Endothelial cell of umbilical vein (primary cell): ENCODE measurements around the gene ODAD4. TPM values are rescaled to one million over a fixed set of nuclear protein-coding genes. Genes with fewer than 3 reads are reported as not detected.
A peak's percentile ranks its signal among the peaks of the same experiment; 100 is the strongest.

ENCODE experiments used
- BruUV-seq: library from RNA; stranded (reverse); fragments of 400-500 nt; replicated peaks from 2 replicates; lab custom pipeline; 2021; lab: Mats Ljungman, UMichigan
- CTCF ChIA-PET: fragments of 300-600, 350-600 bp; sonication (Branson Sonifier 250); formaldehyde crosslinking; loops from one replicate; lab custom pipeline; 2021; ENCODE audit warnings: antibody characterized with exemption, inconsistent platforms; lab: Charles Lee
- POLR2A ChIA-PET: fragments of 300-600, 350-600 bp; sonication (Branson Sonifier 250); formaldehyde crosslinking; loops from one replicate; lab custom pipeline; 2021; ENCODE audit warnings: antibody characterized with exemption, inconsistent platforms; lab: Charles Lee
- DNase-seq: peaks from one replicate; pipeline ENCODE4 v3.0.0-alpha.2; 2011; ENCODE audit warnings: low read depth, low spot score
- FAIRE-seq: peaks from 2 replicates; lab custom pipeline; 2011; peaks lifted over from hg19 to GRCh38; lab: Jason Lieb, UNC
- H2AFZ ChIP-seq: 2 replicates; pipeline ENCODE4 v1.6.0; 2012; ENCODE audit warnings: low read depth, low read length, control low read depth, inconsistent platforms
- H3K27ac ChIP-seq: 2 replicates; pipeline ENCODE4 v1.5.1; 2011; ENCODE audit warnings: low read depth, mild to moderate bottlenecking, control low read depth, low read length, moderate library complexity; ENCODE audit not compliant: insufficient read depth
- H3K27me3 ChIP-seq, 2 experiments: 2 replicates each; pipeline versions ENCODE4 v1.6.0 to v1.6.1; 2011; ENCODE audit warnings: low read length in 2 of 2, mixed read lengths in 1 of 2; ENCODE audit not compliant: control insufficient read depth in 2 of 2, insufficient read depth in 2 of 2
- H3K36me3 ChIP-seq, 2 experiments: 2 replicates in 1 of 2; 3 replicates in 1 of 2; pipeline ENCODE4 v1.5.1; 2011; ENCODE audit warnings: low read length in 2 of 2, mild to moderate bottlenecking in 1 of 2, moderate library complexity in 1 of 2; ENCODE audit not compliant: control insufficient read depth in 2 of 2, insufficient read depth in 2 of 2; ENCODE audit errors: extremely low read depth in 1 of 2
- H3K4me1 ChIP-seq: 3 replicates; pipeline ENCODE4 v1.5.1; 2011; ENCODE audit warnings: mild to moderate bottlenecking, low read length; ENCODE audit not compliant: control insufficient read depth, insufficient read depth; ENCODE audit errors: extremely low read depth
- H3K4me2 ChIP-seq: 2 replicates; pipeline ENCODE4 v1.6.1; 2011; ENCODE audit warnings: low read length, control low read depth, mixed read lengths; ENCODE audit not compliant: insufficient read depth
- H3K4me3 ChIP-seq, 3 experiments: fragments of 200-600 bp in 1 of 3; sonication (generic), shearing (Covaris generic) in 1 of 3; replicated peaks in 1 of 3; 2 replicates each; pipeline ENCODE4 v1.5.1; 2011 to 2016; ENCODE audit warnings: control low read depth in 3 of 3, low read length in 3 of 3, mild to moderate bottlenecking in 2 of 3, inconsistent platforms in 1 of 3, low read depth in 1 of 3, moderate library complexity in 1 of 3; ENCODE audit not compliant: insufficient read depth in 1 of 3
- H3K79me2 ChIP-seq: 2 replicates; pipeline ENCODE4 v1.6.0; 2012; ENCODE audit warnings: low read length, inconsistent platforms; ENCODE audit not compliant: control insufficient read depth, insufficient read depth
- H3K9ac ChIP-seq: replicated peaks from 2 replicates; pipeline ENCODE3; 2011; ENCODE audit warnings: low read length, control low read depth; ENCODE audit not compliant: insufficient read depth; ENCODE audit errors: extremely low read depth
- H3K9me1 ChIP-seq: replicated peaks from 3 replicates; pipeline ENCODE4 v1.6.0; 2011; ENCODE audit warnings: mild to moderate bottlenecking, low read length; ENCODE audit not compliant: control insufficient read depth, insufficient read depth; ENCODE audit errors: extremely low read depth
- H3K9me3 ChIP-seq: replicated peaks from 2 replicates; pipeline ENCODE4 v1.5.1; 2012; ENCODE audit warnings: low read length, inconsistent platforms; ENCODE audit not compliant: control insufficient read depth, insufficient read depth
- H4K20me1 ChIP-seq: replicated peaks from 2 replicates; pipeline ENCODE3; 2011; ENCODE audit warnings: mild to moderate bottlenecking, low read length; ENCODE audit not compliant: control insufficient read depth, insufficient read depth; ENCODE audit errors: extremely low read depth
- CTCF ChIP-seq, 2 donors: IDR thresholded peaks; 1 replicate in 1 of 2; 2 replicates in 1 of 2; pipeline ENCODE4 v1.5.1; 2011; ENCODE audit warnings: low read length in 2 of 2, mild to moderate bottlenecking in 2 of 2, moderate library complexity in 2 of 2, control low read depth in 1 of 2, inconsistent platforms in 1 of 2, low read depth in 1 of 2; ENCODE audit not compliant: insufficient read depth in 1 of 2; ENCODE audit errors: extremely low read depth in 1 of 2
- MYC ChIP-seq: IDR thresholded peaks from one replicate; pipeline ENCODE4 v1.6.1; 2011; ENCODE audit warnings: mild to moderate bottlenecking, low read depth, low read length
- dilution Hi-C: fragments of 300-500 bp; cut with MboI; formaldehyde crosslinking; loops from one replicate; pipeline ENCODE4 v1.15.0; 2019; ENCODE audit warnings: low sequenced_read_pairs; ENCODE audit not compliant: extremely low pct_ligation_motif_present
- intact Hi-C: fragments of 100-400 bp; cut with micrococcal nuclease; formaldehyde crosslinking; loops from one replicate; pipeline ENCODE4 v1.10.0; 2022
- polyA plus RNA-seq, 4 experiments: library from polyadenylated mRNA; depleted of rRNA in 3 of 4; stranded (reverse) in 3 of 4; unstranded in 1 of 4; fragments of >200 nt; gene quantifications; 2 replicates each; pipeline versions ENCODE4 v1.2.1 to v1.2.3, GENCODE V29; 2011 to 2012; ENCODE audit warnings: missing spikeins in 1 of 4
- total RNA-seq: library from RNA; stranded (reverse); gene quantifications from 2 replicates; pipeline ENCODE4 v1.2.3, GENCODE V29; 2021

The ODAD4 gene
- total and polyA plus RNA-seq, 2 donors (not counting 3 experiments of a cell fraction or from before 2014, with no cell fraction given), result 0.19 to 1.0 TPM

DNA sequence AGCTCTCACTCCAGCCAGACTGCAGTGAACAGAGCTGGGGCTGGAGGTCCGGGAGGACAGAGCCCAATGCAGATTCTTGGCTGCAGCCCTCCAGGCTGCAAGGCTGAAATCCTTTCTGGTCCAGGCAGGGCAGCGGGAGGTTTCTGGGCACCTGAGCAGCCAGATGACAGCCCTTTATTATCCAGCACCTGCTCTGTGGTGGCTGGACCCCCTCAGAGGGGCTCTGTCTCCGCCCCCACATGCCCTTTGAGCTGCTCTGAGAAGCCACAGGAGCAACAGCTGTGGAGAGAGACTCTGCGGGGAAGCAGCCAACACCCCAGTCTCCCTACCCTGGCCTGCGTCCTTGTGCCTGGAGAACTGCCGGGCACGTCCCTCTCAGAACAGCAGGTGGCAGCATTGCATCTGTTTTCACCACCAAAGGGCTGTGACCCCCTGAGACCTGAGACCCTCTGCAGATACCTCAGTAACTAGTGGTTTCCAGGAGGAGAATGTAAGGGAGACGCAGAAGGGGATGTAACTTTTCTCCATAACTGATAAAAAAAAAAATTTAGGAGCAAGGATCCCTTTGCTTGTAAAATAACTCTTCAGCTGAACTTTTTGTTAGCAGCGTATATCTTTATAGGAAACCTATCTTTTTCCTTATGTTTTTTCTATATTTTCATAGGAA, 32.5 kb downstream of the ODAD4 start:
- Histone ChIP-seq H3K79me2 (peaks cover 10% of the 10 kb centered on the region), H3K9me3 (no peaks in the 10 kb centered on the region), H3K9ac (no peak overlapping the region), H3K27ac (no peak overlapping the region), H3K27me3 (no peaks in the 10 kb centered on the region), H3K4me3 (no peak overlapping the region), H3K4me2 (no peak overlapping the region), H2AFZ (no peak overlapping the region), H4K20me1 (no peaks in the 10 kb centered on the region), H3K36me3 (no peaks in the 10 kb centered on the region), H3K4me1 (peaks cover 18% of the 10 kb centered on the region), H3K9me1 (no peaks in the 10 kb centered on the region)
- TF ChIP-seq CTCF (IDR thresholded peaks at IDR 0.05; ENCODE audit: extremely low read depth in 1 of 2, insufficient read depth in 1 of 2, low read depth in 1 of 2, low read length in 2 of 2), result peak; percentile 87
- TF ChIP-seq MYC, result no peak
- peak; percentile 84 for FAIRE-seq
- dilution Hi-C loops, result loop anchor here (25.0 kb wide), 1 partner anchor 149 kb away; the partner anchor contains the start of genes DHX58, HSPB9 and KAT2A
- BruUV-seq, result no TSS peak
- POLR2A ChIA-PET, result no interaction called here
- intact Hi-C loops, result loop anchor here (1.0 kb wide), 3 partner anchors 138 to 218 kb away; partner anchors contain the start of gene KCNH4
- CTCF ChIA-PET, result interaction anchor here (0.7 to 7.6 kb wide), 26 partner anchors 9 to 219 kb away, joined by 3 to 74 read pairs (median 6); partner anchors contain the start of genes DHX58, DNAJC7, KAT2A and KCNH4
- peak; percentile 64 for DNase-seq
